ENCODE results near the gene DUSP2. TPM values are rescaled to one million over a fixed set of nuclear protein-coding genes. Genes with fewer than 3 reads are reported as not detected.

DUSP2 gene
- total RNA-seq, 5 donors from 2014 or later (not counting 1 experiment from before 2014, with no cell fraction given): 37.2 to 437 (median 54.0) TPM

DNA sequence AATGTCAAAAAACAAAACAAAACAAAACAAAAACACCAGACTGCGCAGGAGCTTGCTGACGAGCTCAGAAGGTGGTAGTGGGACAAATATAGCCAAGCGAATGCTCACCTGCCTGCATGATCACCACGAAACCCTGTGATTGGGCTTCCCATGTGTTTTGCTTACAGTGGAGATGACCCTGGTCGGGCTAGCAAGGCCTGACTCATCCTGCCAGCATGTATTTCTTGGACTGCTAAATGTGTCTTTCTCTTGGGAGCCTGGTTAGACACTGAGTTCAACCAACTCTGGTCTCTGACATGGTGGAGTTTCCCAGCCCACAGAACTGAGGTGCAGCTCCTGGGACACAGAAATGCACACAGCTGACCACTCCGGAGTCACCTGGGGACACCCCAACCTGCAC is 30.7 kb upstream of the DUSP2 start:
- ATAC-seq (replicated peaks in 1 of 4): no peak
- no peaks in the 10 kb centered on the region for H3K9me3 Mint-ChIP-seq

DNA sequence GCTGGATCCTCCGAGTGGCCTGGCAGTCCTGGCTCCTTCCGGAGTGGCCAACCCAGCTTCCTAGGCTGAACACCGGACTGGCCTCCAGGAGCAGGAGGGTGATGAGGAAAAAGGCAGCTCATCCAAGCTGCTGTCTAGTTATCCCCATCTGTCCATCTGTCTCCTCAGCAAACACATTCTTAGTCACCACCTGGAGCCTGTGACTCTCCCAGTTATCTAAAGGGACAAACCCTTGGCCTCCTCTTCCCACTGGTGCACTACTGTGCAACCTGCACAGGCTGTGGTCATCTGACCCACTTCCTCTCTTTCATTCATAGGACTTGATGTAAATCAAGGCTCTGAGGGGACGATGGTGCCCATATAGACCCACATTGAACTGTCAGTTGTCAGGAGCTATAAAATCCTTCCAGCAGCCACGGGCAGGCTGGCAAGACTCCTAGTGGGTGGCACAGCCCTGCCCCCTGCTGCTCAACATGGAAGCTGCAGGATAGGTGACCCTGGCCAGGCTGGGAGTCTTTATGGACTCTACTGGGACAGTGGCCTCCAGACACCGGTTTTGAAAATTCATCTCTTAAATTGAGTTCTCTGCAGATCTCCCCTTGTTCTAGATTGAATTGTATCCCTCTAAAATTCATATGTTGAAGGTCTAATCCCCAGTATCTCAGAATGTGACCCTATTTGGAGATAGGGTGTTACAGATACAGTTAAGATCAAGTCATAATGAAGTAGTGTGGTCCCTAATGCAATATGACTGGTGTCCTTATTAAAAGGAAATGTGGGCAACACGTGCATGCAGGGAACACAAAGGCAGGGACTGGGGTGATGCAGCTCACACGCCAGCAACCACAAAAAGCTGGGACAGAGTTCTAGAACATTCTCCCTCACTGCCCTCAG is 29.3 kb upstream of the DUSP2 start:
- no peak overlapping the region for H3K4me3 ChIP-seq (ENCODE audit: control insufficient read depth in 1 of 2, extremely low read depth in 1 of 2, low read length in 1 of 2)
- no peaks in the 10 kb centered on the region for H3K36me3 Mint-ChIP-seq
- POLR2A ChIA-PET: interaction anchor here (0.6 to 2.5 kb wide), 3 partner anchors 27 to 36 kb away, joined by 3 to 14 read pairs (median 11); partner anchors contain the start of gene ASTL (in 2 of the 2)

More for the DNA sequence above, 30.7 kb upstream of the DUSP2 start:
- Mint-ChIP-seq H3K36me3 (no peaks in the 10 kb centered on the region), H3K4me1 (peaks cover 11 to 18% (median 16%) of the 10 kb centered on the region in 3 donors), H3K27ac (no peak overlapping the region), H3K27me3 (no peaks in the 10 kb centered on the region), H3K4me3 (no peak overlapping the region)
- Histone ChIP-seq H3K27me3 (replicated peaks in 1 of 2; ENCODE audit: control insufficient read depth in 2 of 2, extremely low read depth in 1 of 2, insufficient read depth in 2 of 2, low read length in 1 of 2) (peaks cover 0 to 3% of the 10 kb centered on the region in 2 experiments), H3K4me1 (ENCODE audit: control insufficient read depth in 1 of 2, extremely low read depth in 1 of 2, insufficient read depth in 2 of 2, low read length in 2 of 2) (peaks cover 3 to 15% of the 10 kb centered on the region in 2 experiments), H3K9me3 (no peaks in the 10 kb centered on the region), H3K36me3 (ENCODE audit: control insufficient read depth in 2 of 2, extremely low read depth in 1 of 2, insufficient read depth in 1 of 2, low read length in 1 of 2) (no peaks in the 10 kb centered on the region), H3K4me3 (ENCODE audit: control insufficient read depth in 1 of 2, extremely low read depth in 1 of 2, low read length in 1 of 2) (no peak overlapping the region), H3K27ac (ENCODE audit: low read length) (no peak overlapping the region)
- no peak for DNase-seq
- 82% methylated on average over 6 of the region's 6 CpGs for WGBS (ENCODE audit: insufficient coverage)
- ChIA-PET CTCF (interaction anchor here (0.6 to 5.8 kb wide), 8 partner anchors 27 to 183 kb away, joined by 3 to 128 read pairs (median 10); partner anchors contain the start of genes ASTL (in 2 of the 2) and DUSP2 (in 1 of the 2)), POLR2A (interaction anchor here (1.0 to 2.5 kb wide), 2 partner anchors 38 kb away, joined by 6 to 14 read pairs; partner anchors contain the start of gene ASTL (in 1 of the 2))

DNA sequence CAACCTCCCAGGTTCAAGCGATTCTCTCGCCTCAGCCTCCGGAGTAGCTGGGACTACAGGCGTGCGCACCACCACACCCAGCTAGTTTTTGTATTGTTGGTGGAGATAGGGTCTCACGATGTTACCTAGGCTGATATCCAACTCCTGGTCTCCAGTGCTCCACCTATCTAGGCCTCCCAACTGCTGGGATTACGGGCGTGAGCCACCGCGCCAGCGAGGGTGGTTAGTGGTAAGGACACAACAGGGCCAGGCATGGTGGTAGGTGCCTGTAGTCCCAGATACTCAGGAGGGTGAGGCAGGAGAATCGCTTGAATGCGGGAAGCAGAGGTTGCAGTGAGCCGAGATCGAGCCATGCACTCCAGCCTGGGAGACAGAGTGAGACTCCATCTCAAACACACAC is 26.6 kb upstream of the DUSP2 start:
- ChIA-PET POLR2A (no interaction called here), CTCF (interaction anchor here in 1 of 2 donors (5.8 kb wide), 1 partner anchor 33 kb away, joined by 76 read pairs; the partner anchor contains the start of gene ASTL)
- Mint-ChIP-seq H3K27ac (no peak overlapping the region), H3K36me3 (no peaks in the 10 kb centered on the region), H3K4me1 (peaks cover 12 to 18% (median 15%) of the 10 kb centered on the region in 3 donors), H3K9me3 (no peaks in the 10 kb centered on the region), H3K4me3 (no peak overlapping the region), H3K27me3 (no peaks in the 10 kb centered on the region)
- H3K4me1 ChIP-seq (ENCODE audit: control insufficient read depth in 1 of 2, extremely low read depth in 1 of 2, insufficient read depth in 2 of 2, low read length in 2 of 2): peaks cover 3 to 16% of the 10 kb centered on the region in 2 experiments
- H3K9me3 ChIP-seq: no peaks in the 10 kb centered on the region
- H3K4me3 ChIP-seq (ENCODE audit: control insufficient read depth in 1 of 2, extremely low read depth in 1 of 2, low read length in 1 of 2): no peak overlapping the region
- WGBS (ENCODE audit: insufficient coverage): 93% methylated on average over 3 of the region's 15 CpGs
- ATAC-seq (replicated peaks in 1 of 4) (no peak), DNase-seq (no peak)
- H3K27ac ChIP-seq (ENCODE audit: low read length): no peak overlapping the region
- no peaks in the 10 kb centered on the region for H3K36me3 ChIP-seq (ENCODE audit: control insufficient read depth in 2 of 2, extremely low read depth in 1 of 2, insufficient read depth in 1 of 2, low read length in 1 of 2)
- peaks cover 0 to 3% of the 10 kb centered on the region in 2 experiments for H3K27me3 ChIP-seq (replicated peaks in 1 of 2; ENCODE audit: control insufficient read depth in 2 of 2, extremely low read depth in 1 of 2, insufficient read depth in 2 of 2, low read length in 1 of 2)

More for the DNA sequence above, 29.3 kb upstream of the DUSP2 start:
- Mint-ChIP-seq H3K27me3 (no peaks in the 10 kb centered on the region), H3K9me3 (no peaks in the 10 kb centered on the region), H3K27ac (peak overlapping the region; percentile 65 to 73), H3K4me1 (peaks cover 6 to 11% (median 9%) of the 10 kb centered on the region in 3 donors), H3K4me3 (no peak overlapping the region)
- 20% methylated on average over 5 of the region's 8 CpGs for WGBS (ENCODE audit: insufficient coverage)
- Histone ChIP-seq H3K9me3 (no peaks in the 10 kb centered on the region), H3K4me1 (ENCODE audit: control insufficient read depth in 1 of 2, extremely low read depth in 1 of 2, insufficient read depth in 2 of 2, low read length in 2 of 2) (peaks cover 3 to 8% of the 10 kb centered on the region in 2 experiments), H3K36me3 (ENCODE audit: control insufficient read depth in 2 of 2, extremely low read depth in 1 of 2, insufficient read depth in 1 of 2, low read length in 1 of 2) (no peaks in the 10 kb centered on the region), H3K27me3 (replicated peaks in 1 of 2; ENCODE audit: control insufficient read depth in 2 of 2, extremely low read depth in 1 of 2, insufficient read depth in 2 of 2, low read length in 1 of 2) (peaks cover 0 to 3% of the 10 kb centered on the region in 2 experiments), H3K27ac (ENCODE audit: low read length) (no peak overlapping the region)
- CTCF ChIA-PET: interaction anchor here (0.5 to 5.8 kb wide), 28 partner anchors 11 to 182 kb away, joined by 3 to 128 read pairs (median 6); partner anchors contain the start of genes ASTL (in 2 of the 2), ADRA2B (in 1 of the 2), DUSP2 (in 1 of the 2) and STARD7 (in 1 of the 2)
- DNase-seq: peak; percentile 59 to 89 (median 80)
- ATAC-seq (replicated peaks in 1 of 4): peak; percentile 94 to 98 (median 97)

DNA sequence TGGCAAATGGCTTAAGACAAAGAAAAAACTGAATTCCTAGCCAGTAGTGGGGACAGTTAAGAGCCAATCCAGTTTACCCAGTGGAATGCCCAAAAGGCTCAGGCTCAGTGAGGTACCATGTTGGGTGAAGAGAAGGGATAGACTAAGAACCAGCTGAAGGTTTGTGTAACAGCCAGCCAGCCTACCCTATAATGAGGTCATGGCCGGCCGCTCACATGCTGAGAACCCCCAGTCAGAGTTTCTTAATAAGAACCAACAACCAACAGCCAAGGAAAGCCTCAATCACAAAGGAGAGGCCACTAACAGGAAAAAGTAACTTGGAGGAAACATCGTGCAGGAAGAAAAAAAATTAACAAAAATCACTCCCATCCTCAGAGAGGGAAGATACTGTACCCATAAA is 25.4 kb upstream of the DUSP2 start:
- Histone ChIP-seq H3K36me3 (ENCODE audit: control insufficient read depth in 2 of 2, extremely low read depth in 1 of 2, insufficient read depth in 1 of 2, low read length in 1 of 2) (no peaks in the 10 kb centered on the region), H3K9me3 (no peaks in the 10 kb centered on the region), H3K27me3 (replicated peaks in 1 of 2; ENCODE audit: control insufficient read depth in 2 of 2, extremely low read depth in 1 of 2, insufficient read depth in 2 of 2, low read length in 1 of 2) (peaks cover 0 to 3% of the 10 kb centered on the region in 2 experiments), H3K4me3 (ENCODE audit: control insufficient read depth in 1 of 2, extremely low read depth in 1 of 2, low read length in 1 of 2) (no peak overlapping the region), H3K27ac (ENCODE audit: low read length) (no peak overlapping the region), H3K4me1 (ENCODE audit: control insufficient read depth in 1 of 2, extremely low read depth in 1 of 2, insufficient read depth in 2 of 2, low read length in 2 of 2) (peaks cover 3 to 20% of the 10 kb centered on the region in 2 experiments)
- H3K36me3 Mint-ChIP-seq: no peaks in the 10 kb centered on the region
- no peaks in the 10 kb centered on the region for H3K9me3 Mint-ChIP-seq
- POLR2A ChIA-PET: no interaction called here
- H3K4me3 Mint-ChIP-seq: no peak overlapping the region
- CTCF ChIA-PET: no interaction called here
- peak overlapping the region in 1 of 2 donors; percentile 12 for H3K27ac Mint-ChIP-seq
- no peaks in the 10 kb centered on the region for H3K27me3 Mint-ChIP-seq
- H3K4me1 Mint-ChIP-seq: peaks cover 12 to 18% (median 15%) of the 10 kb centered on the region in 3 donors
- ATAC-seq (replicated peaks in 1 of 4): no peak
- 100% methylated on average over 1 of the region's 3 CpGs for whole genome bisulfite sequencing (ENCODE audit: insufficient coverage)
- no peak for DNase-seq

DNA sequence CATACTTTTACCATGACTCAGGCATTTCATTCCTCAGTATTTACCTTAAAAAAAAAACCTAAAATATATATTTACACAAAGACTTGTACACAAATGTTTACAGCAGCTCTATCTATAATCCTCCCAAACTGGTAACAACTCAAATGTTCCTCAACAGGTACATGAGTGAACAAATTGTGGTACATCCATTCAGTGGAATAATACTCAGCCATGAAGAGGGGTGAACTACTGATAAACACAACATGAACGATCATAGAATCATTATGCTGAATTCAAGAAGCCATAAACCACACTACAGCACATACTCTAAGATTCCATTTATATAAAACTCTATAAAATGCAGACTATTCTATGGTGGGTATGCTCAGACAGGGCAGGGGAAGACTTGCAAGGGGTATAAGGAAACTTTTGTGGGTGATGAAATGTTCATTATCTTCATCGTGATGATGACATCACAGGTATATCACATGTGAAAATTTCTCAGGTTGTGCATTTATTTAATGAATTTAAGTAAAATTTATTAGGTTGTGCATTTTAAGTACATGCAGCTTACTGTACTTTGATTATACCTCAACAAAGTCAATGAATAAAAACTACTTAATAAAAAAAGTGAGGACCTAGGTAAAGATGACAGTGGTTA is 24.7 kb upstream of the DUSP2 start:
- H3K27me3 ChIP-seq (replicated peaks in 1 of 2; ENCODE audit: control insufficient read depth in 2 of 2, extremely low read depth in 1 of 2, insufficient read depth in 2 of 2, low read length in 1 of 2): peaks cover 0 to 2% of the 10 kb centered on the region in 2 experiments
- CTCF ChIA-PET: no interaction called here

DNA sequence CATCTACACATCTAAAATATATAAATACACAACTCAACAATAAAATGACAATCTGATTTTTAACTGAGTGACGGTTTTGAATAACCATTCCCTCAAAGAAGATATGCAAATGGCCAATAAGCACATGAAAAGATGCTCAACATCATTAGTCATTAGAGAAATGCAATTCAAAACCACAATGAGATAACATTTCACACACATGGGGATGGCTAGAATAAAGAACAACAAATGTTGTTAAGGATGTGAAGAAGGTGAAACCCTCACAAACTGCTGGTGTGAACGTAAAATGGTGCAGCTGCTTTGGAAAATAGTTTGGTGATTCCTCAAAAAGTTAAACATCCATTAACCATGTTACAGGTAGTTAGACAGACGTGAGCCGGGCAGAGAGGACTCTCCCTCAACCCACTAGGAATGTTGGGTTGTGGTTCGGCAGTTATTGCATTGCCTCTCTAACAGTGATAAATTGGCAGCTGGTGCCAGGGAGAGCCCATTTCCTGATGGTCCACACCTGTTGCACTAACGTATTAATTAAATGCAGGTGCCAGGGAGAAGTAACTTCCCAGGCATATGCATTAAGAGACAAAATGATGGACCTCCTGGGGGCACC is 22.3 kb upstream of the DUSP2 start:
- peaks cover 30 to 35% (median 32%) of the 10 kb centered on the region in 3 donors for H3K4me1 Mint-ChIP-seq
- H3K4me3 Mint-ChIP-seq: no peak overlapping the region
- H3K27me3 Mint-ChIP-seq: no peaks in the 10 kb centered on the region
- no peak for ATAC-seq (replicated peaks in 1 of 4)
- Histone ChIP-seq H3K4me3 (ENCODE audit: control insufficient read depth in 1 of 2, extremely low read depth in 1 of 2, low read length in 1 of 2) (no peak overlapping the region), H3K27ac (ENCODE audit: low read length) (no peak overlapping the region), H3K36me3 (ENCODE audit: control insufficient read depth in 2 of 2, extremely low read depth in 1 of 2, insufficient read depth in 1 of 2, low read length in 1 of 2) (no peaks in the 10 kb centered on the region), H3K4me1 (ENCODE audit: control insufficient read depth in 1 of 2, extremely low read depth in 1 of 2, insufficient read depth in 2 of 2, low read length in 2 of 2) (peaks cover 21 to 43% of the 10 kb centered on the region in 2 experiments), H3K9me3 (no peaks in the 10 kb centered on the region), H3K27me3 (replicated peaks in 1 of 2; ENCODE audit: control insufficient read depth in 2 of 2, extremely low read depth in 1 of 2, insufficient read depth in 2 of 2, low read length in 1 of 2) (no peaks in the 10 kb centered on the region)
- DNase-seq: no peak
- WGBS (ENCODE audit: insufficient coverage): 57% methylated on average over 1 of the region's 6 CpGs
- no peak overlapping the region for H3K27ac Mint-ChIP-seq
- CTCF ChIA-PET: no interaction called here
- no peaks in the 10 kb centered on the region for H3K36me3 Mint-ChIP-seq
- POLR2A ChIA-PET: no interaction called here
- no peaks in the 10 kb centered on the region for H3K9me3 Mint-ChIP-seq

More for the DNA sequence above, 24.7 kb upstream of the DUSP2 start:
- H3K9me3 ChIP-seq: no peaks in the 10 kb centered on the region
- Mint-ChIP-seq H3K4me3 (no peak overlapping the region), H3K27ac (no peak overlapping the region), H3K27me3 (no peaks in the 10 kb centered on the region), H3K9me3 (no peaks in the 10 kb centered on the region), H3K36me3 (no peaks in the 10 kb centered on the region), H3K4me1 (peaks cover 13 to 19% (median 16%) of the 10 kb centered on the region in 3 donors)
- peaks cover 4 to 26% of the 10 kb centered on the region in 2 experiments for H3K4me1 ChIP-seq (ENCODE audit: control insufficient read depth in 1 of 2, extremely low read depth in 1 of 2, insufficient read depth in 2 of 2, low read length in 2 of 2)
- no peak overlapping the region for H3K27ac ChIP-seq (ENCODE audit: low read length)
- DNase-seq: no peak
- H3K36me3 ChIP-seq (ENCODE audit: control insufficient read depth in 2 of 2, extremely low read depth in 1 of 2, insufficient read depth in 1 of 2, low read length in 1 of 2): no peaks in the 10 kb centered on the region
- POLR2A ChIA-PET: no interaction called here
- H3K4me3 ChIP-seq (ENCODE audit: control insufficient read depth in 1 of 2, extremely low read depth in 1 of 2, low read length in 1 of 2): no peak overlapping the region
- no CpG with 5 or more reads among the region's 2 CpGs for WGBS (ENCODE audit: insufficient coverage)
- no peak for ATAC-seq (replicated peaks in 1 of 4)
